ENCODE data around the gene NLRP11.
"Not testable (repeated sequence)": the region's sequence is repeated elsewhere in the genome, so short reads cannot be mapped to it uniquely, and the experiment has no call there.

DNA sequence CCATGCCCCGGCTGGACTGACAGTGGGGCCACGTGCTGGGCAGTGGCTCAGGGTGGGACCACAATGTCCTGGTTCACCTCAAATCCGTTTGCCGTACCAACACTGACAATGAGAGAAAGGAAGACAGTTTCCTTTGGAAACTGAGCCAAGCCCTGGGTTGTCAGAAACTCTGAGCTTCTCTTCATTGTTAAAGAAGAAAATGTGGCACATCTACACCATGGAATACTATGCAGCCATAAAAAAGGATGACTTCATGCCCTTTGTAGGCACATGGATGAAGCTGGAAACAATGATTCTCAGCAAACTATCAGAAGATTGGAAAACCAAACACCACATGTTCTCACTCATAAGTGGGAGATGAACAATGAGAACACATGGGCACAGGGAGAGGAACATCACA lies 75.0 kb downstream of the NLRP11 start:
- TF ChIP-seq, protein P1, sequence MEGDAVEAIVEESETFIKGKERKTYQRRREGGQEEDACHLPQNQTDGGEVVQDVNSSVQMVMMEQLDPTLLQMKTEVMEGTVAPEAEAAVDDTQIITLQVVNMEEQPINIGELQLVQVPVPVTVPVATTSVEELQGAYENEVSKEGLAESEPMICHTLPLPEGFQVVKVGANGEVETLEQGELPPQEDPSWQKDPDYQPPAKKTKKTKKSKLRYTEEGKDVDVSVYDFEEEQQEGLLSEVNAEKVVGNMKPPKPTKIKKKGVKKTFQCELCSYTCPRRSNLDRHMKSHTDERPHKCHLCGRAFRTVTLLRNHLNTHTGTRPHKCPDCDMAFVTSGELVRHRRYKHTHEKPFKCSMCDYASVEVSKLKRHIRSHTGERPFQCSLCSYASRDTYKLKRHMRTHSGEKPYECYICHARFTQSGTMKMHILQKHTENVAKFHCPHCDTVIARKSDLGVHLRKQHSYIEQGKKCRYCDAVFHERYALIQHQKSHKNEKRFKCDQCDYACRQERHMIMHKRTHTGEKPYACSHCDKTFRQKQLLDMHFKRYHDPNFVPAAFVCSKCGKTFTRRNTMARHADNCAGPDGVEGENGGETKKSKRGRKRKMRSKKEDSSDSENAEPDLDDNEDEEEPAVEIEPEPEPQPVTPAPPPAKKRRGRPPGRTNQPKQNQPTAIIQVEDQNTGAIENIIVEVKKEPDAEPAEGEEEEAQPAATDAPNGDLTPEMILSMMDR (IDR thresholded peaks at IDR 0.05), result not testable (repeated sequence)
- TF ChIP-seq POLR2A (IDR thresholded peaks at IDR 0.05), result not testable (repeated sequence)
